Caco-2 (cell line): ENCODE data around the gene STX17. TPM values are rescaled to one million over a fixed set of nuclear protein-coding genes. Genes with fewer than 3 reads are reported as not detected.

Experiments
- BruUV-seq: library from RNA; stranded (reverse); fragments of 400-500 nt; replicated peaks from 2 replicates; lab custom pipeline; 2021; lab: Mats Ljungman, UMichigan
- CTCF ChIA-PET: fragments of 300-600 bp; sonication (Branson Sonifier 250); formaldehyde crosslinking; loops from one replicate; lab custom pipeline; 2022; ENCODE audit warnings: antibody characterized with exemption; lab: Charles Lee
- POLR2A ChIA-PET: fragments of 300-600 bp; sonication (Branson Sonifier 250); formaldehyde crosslinking; loops from one replicate; lab custom pipeline; 2022; ENCODE audit warnings: antibody characterized with exemption; lab: Charles Lee
- DNase-seq, 2 experiments: peaks; one replicate each; pipeline versions ENCODE4 v3.0.0 to v3.0.0-alpha.2; 2020 to 2022
- H3K27me3 ChIP-seq: replicated peaks from 2 replicates; pipeline ENCODE4 v1.6.0; 2011; ENCODE audit warnings: low read length; ENCODE audit not compliant: control insufficient read depth, insufficient read depth
- H3K36me3 ChIP-seq: 2 replicates; pipeline ENCODE4 v1.5.1; 2011; ENCODE audit warnings: low read length; ENCODE audit not compliant: control insufficient read depth, insufficient read depth
- H3K4me1 ChIP-seq: fragments of 250-450 bp; sonication (Bioruptor Pico); 2 replicates; pipeline ENCODE4 v1.5.1; 2020; ENCODE audit warnings: mild to moderate bottlenecking
- H3K4me3 ChIP-seq: 2 replicates; pipeline ENCODE4 v1.5.1; 2011; ENCODE audit warnings: low read depth, mild to moderate bottlenecking, control low read depth, low read length
- H3K9me3 ChIP-seq: fragments of 250-450 bp; sonication (Bioruptor Pico); 2 replicates; pipeline ENCODE4 v1.5.1; 2020; ENCODE audit warnings: mild to moderate bottlenecking, moderate library complexity
- H3K27ac Mint-ChIP-seq: one replicate; pipeline ENCODE4 v1.8.0; 2022; ENCODE audit warnings: mixed read lengths; ENCODE audit not compliant: unreplicated experiment
- H3K27me3 Mint-ChIP-seq: one replicate; pipeline ENCODE4 v1.8.0; 2022; ENCODE audit warnings: mixed read lengths; ENCODE audit not compliant: insufficient read depth, unreplicated experiment
- H3K36me3 Mint-ChIP-seq: one replicate; pipeline ENCODE4 v1.8.0; 2022; ENCODE audit warnings: mild to moderate bottlenecking, mixed read lengths; ENCODE audit not compliant: insufficient read depth, unreplicated experiment
- H3K4me1 Mint-ChIP-seq: one replicate; pipeline ENCODE4 v1.8.0; 2022; ENCODE audit warnings: low read depth, mixed read lengths; ENCODE audit not compliant: unreplicated experiment
- H3K4me3 Mint-ChIP-seq: one replicate; pipeline ENCODE4 v1.8.0; 2022; ENCODE audit warnings: mild to moderate bottlenecking, moderate library complexity, mixed read lengths; ENCODE audit not compliant: unreplicated experiment
- H3K9me3 Mint-ChIP-seq: one replicate; pipeline ENCODE4 v1.8.0; 2022; ENCODE audit warnings: mixed read lengths; ENCODE audit not compliant: unreplicated experiment
- intact Hi-C: fragments of 100-400 bp; cut with micrococcal nuclease; formaldehyde crosslinking; loops from one replicate; pipeline ENCODE4 v1.10.0; 2022; ENCODE audit not compliant: unreplicated experiment
- total RNA-seq: library from RNA; stranded (reverse); gene quantifications from 2 replicates; pipeline ENCODE4 v1.2.3, GENCODE V29; 2022
- TF ChIP-seq, protein P1 (sequence below), 2 experiments: fragments of 200-600 bp in 1 of 2; IDR thresholded peaks; 1 replicate in 1 of 2; 2 replicates in 1 of 2; pipeline versions ENCODE4 v1.5.1 to v1.8.0; 2011 to 2022; ENCODE audit warnings: antibody characterized with exemption in 1 of 2, control low read depth in 1 of 2, inconsistent platforms in 1 of 2, low read depth in 1 of 2, low read length in 1 of 2, mild to moderate bottlenecking in 1 of 2, moderate library complexity in 1 of 2; ENCODE audit not compliant: insufficient read depth in 1 of 2, severe bottlenecking in 1 of 2, unreplicated experiment in 1 of 2

Gene STX17
- total RNA-seq, 1 experiment from 2014 or later: 40.2 TPM

GRCh38 chr9:99955606-99956005 is 49.2 kb downstream of the STX17 start:
- Mint-ChIP-seq H3K27me3 (no peaks in the 10 kb centered on the region), H3K9me3 (no peaks in the 10 kb centered on the region)
- TF ChIP-seq, protein P1, sequence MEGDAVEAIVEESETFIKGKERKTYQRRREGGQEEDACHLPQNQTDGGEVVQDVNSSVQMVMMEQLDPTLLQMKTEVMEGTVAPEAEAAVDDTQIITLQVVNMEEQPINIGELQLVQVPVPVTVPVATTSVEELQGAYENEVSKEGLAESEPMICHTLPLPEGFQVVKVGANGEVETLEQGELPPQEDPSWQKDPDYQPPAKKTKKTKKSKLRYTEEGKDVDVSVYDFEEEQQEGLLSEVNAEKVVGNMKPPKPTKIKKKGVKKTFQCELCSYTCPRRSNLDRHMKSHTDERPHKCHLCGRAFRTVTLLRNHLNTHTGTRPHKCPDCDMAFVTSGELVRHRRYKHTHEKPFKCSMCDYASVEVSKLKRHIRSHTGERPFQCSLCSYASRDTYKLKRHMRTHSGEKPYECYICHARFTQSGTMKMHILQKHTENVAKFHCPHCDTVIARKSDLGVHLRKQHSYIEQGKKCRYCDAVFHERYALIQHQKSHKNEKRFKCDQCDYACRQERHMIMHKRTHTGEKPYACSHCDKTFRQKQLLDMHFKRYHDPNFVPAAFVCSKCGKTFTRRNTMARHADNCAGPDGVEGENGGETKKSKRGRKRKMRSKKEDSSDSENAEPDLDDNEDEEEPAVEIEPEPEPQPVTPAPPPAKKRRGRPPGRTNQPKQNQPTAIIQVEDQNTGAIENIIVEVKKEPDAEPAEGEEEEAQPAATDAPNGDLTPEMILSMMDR (IDR thresholded peaks at IDR 0.05; ENCODE audit: insufficient read depth in 1 of 2, low read depth in 1 of 2, low read length in 1 of 2, severe bottlenecking in 1 of 2, unreplicated experiment in 1 of 2): no peak

GRCh38 chr9:99962680-99963261 is 56.3 kb downstream of the STX17 start:
- H3K4me1 Mint-ChIP-seq: peaks cover 7% of the 10 kb centered on the region
- Histone ChIP-seq H3K27me3 (no peaks in the 10 kb centered on the region), H3K36me3 (no peaks in the 10 kb centered on the region), H3K9me3 (no peaks in the 10 kb centered on the region), H3K4me3 (no peak overlapping the region), H3K4me1 (peaks cover 14% of the 10 kb centered on the region)
- peaks cover 6% of the 10 kb centered on the region for H3K36me3 Mint-ChIP-seq
- H3K4me3 Mint-ChIP-seq: no peak overlapping the region
- DNase-seq: no peak
- ChIA-PET CTCF (no interaction called here), POLR2A (no interaction called here)
- TF ChIP-seq, protein P1 (IDR thresholded peaks at IDR 0.05; ENCODE audit: insufficient read depth in 1 of 2, low read depth in 1 of 2, low read length in 1 of 2, severe bottlenecking in 1 of 2, unreplicated experiment in 1 of 2): no peak
- BruUV-seq: no TSS peak
- no peaks in the 10 kb centered on the region for H3K27me3 Mint-ChIP-seq
- no peak overlapping the region for H3K27ac Mint-ChIP-seq
- H3K9me3 Mint-ChIP-seq: no peaks in the 10 kb centered on the region
- intact Hi-C loops: no loop called here

More at GRCh38 chr9:99955606-99956005, 49.2 kb downstream of the STX17 start:
- H3K27me3 ChIP-seq: no peaks in the 10 kb centered on the region
- Mint-ChIP-seq H3K27ac (no peak overlapping the region), H3K4me3 (no peak overlapping the region), H3K36me3 (no peaks in the 10 kb centered on the region), H3K4me1 (no peaks in the 10 kb centered on the region)
- no peak overlapping the region for H3K4me3 ChIP-seq
- ChIA-PET POLR2A (interaction anchor here (0.6 kb wide), 1 partner anchor 195 kb away, joined by 3 read pairs; no protein-coding TSS in a partner anchor), CTCF (no interaction called here)
- no TSS peak for BruUV-seq
- intact Hi-C loops: no loop called here
- H3K36me3 ChIP-seq: no peaks in the 10 kb centered on the region
- H3K4me1 ChIP-seq: no peaks in the 10 kb centered on the region
- peaks cover 2% of the 10 kb centered on the region; the same call in 1 of the 2 replicates for H3K9me3 ChIP-seq
- no peak for DNase-seq

- Mint-ChIP-seq H3K9me3 (no peaks in the 10 kb centered on the region), H3K4me1 (peaks cover 7% of the 10 kb centered on the region), H3K27ac (no peak overlapping the region), H3K27me3 (no peaks in the 10 kb centered on the region), H3K36me3 (peaks cover 22% of the 10 kb centered on the region), H3K4me3 (no peak overlapping the region)
- no peak for DNase-seq
- Histone ChIP-seq H3K9me3 (no peaks in the 10 kb centered on the region), H3K36me3 (no peaks in the 10 kb centered on the region), H3K27me3 (no peaks in the 10 kb centered on the region), H3K4me1 (peaks cover 14% of the 10 kb centered on the region), H3K4me3 (no peak overlapping the region)
- ChIA-PET CTCF (no interaction called here), POLR2A (no interaction called here)
- TF ChIP-seq, protein P1 (IDR thresholded peaks at IDR 0.05; ENCODE audit: insufficient read depth in 1 of 2, low read depth in 1 of 2, low read length in 1 of 2, severe bottlenecking in 1 of 2, unreplicated experiment in 1 of 2): no peak
- no TSS peak for BruUV-seq
- intact Hi-C loops: no loop called here
Measured at GRCh38 chr9:99964336-99964735, 57.9 kb downstream of the STX17 start.
